Endodermal cell (in vitro differentiated cells): ENCODE measurements around the gene ZNF350. TPM values are rescaled to one million over a fixed set of nuclear protein-coding genes. Genes with fewer than 3 reads are reported as not detected.
A peak's percentile ranks its signal among the peaks of the same experiment; 100 is the strongest.
"Not testable (repeated sequence)": the region's sequence is repeated elsewhere in the genome, so short reads cannot be mapped to it uniquely, and the experiment has no call there.

ENCODE experiments used
- DNase-seq: peaks from one replicate; pipeline ENCODE4 v3.0.0-alpha.2; 2017
- H3K27ac ChIP-seq: 2 replicates; pipeline ENCODE4 v1.5.1; 2013; ENCODE audit warnings: mild to moderate bottlenecking, low read depth, low read length, moderate library complexity
- H3K27me3 ChIP-seq: 2 replicates; pipeline ENCODE4 v1.6.1; 2013; ENCODE audit warnings: mild to moderate bottlenecking, low read length, moderate library complexity; ENCODE audit not compliant: insufficient read depth, control insufficient read depth, poor library complexity, severe bottlenecking
- H3K36me3 ChIP-seq: 2 replicates; pipeline ENCODE4 v1.7.0; 2013; ENCODE audit warnings: mild to moderate bottlenecking, low read length, moderate library complexity; ENCODE audit not compliant: control insufficient read depth, insufficient read depth
- H3K4me1 ChIP-seq: one replicate; pipeline ENCODE4 v1.7.0; 2013; ENCODE audit warnings: low read length; ENCODE audit not compliant: control insufficient read depth, insufficient read depth
- H3K4me3 ChIP-seq: 2 replicates; pipeline ENCODE4 v1.5.1; 2013; ENCODE audit warnings: mild to moderate bottlenecking, low read length, moderate library complexity
- H3K9ac ChIP-seq: 2 replicates; pipeline ENCODE4 v1.6.1; 2013; ENCODE audit warnings: mild to moderate bottlenecking, low read length, moderate library complexity; ENCODE audit not compliant: poor library complexity, severe bottlenecking; ENCODE audit errors: extremely low read depth
- H3K9me3 ChIP-seq: 2 replicates; pipeline ENCODE4 v1.6.1; 2013; ENCODE audit warnings: mild to moderate bottlenecking, low read length, moderate library complexity; ENCODE audit not compliant: control insufficient read depth
- H3K27ac Mint-ChIP-seq: 2 replicates; pipeline ENCODE4 v1.8.0; 2020; ENCODE audit warnings: mixed read lengths
- H3K27me3 Mint-ChIP-seq: 2 replicates; pipeline ENCODE4 v1.8.0; 2021; ENCODE audit warnings: mild to moderate bottlenecking, mixed read lengths; ENCODE audit not compliant: insufficient read depth
- H3K36me3 Mint-ChIP-seq: 2 replicates; pipeline ENCODE4 v1.8.0; 2020; ENCODE audit warnings: low read depth, mixed read lengths
- H3K4me1 Mint-ChIP-seq: 2 replicates; pipeline ENCODE4 v1.8.0; 2020; ENCODE audit warnings: mixed read lengths
- H3K4me3 Mint-ChIP-seq: 2 replicates; pipeline ENCODE4 v1.8.0; 2020; ENCODE audit warnings: mild to moderate bottlenecking, moderate library complexity, mixed read lengths
- H3K9me3 Mint-ChIP-seq: 2 replicates; pipeline ENCODE4 v1.8.0; 2020; ENCODE audit warnings: mild to moderate bottlenecking, mixed read lengths
- CTCF ChIP-seq: fragments of 200-600 bp; sonication (generic); conservative IDR thresholded peaks from 2 replicates; pipeline ENCODE4 v1.5.0; 2021; ENCODE audit warnings: antibody characterized with exemption, mild to moderate bottlenecking
- WGBS, 2 experiments: methylation state at CpG; one replicate each; pipeline versions ENCODE4 v1.1.5 to v1.1.7; 2013; ENCODE audit warnings: missing lambda C conversion rate in 2 of 2, mixed read lengths in 1 of 2; ENCODE audit not compliant: insufficient coverage in 1 of 2, insufficient read length in 1 of 2; 5-methylcytosine and 5-hydroxymethylcytosine counted together
- total RNA-seq, 2 donors: library from RNA; stranded (reverse); fragmentation: NEBNext Ultra II Directional in 1 of 2; extraction: Animal tissue kit (Norgen Biotek cat#: 25700) in 1 of 2; gene quantifications; 2 replicates in 1 of 2; 3 replicates in 1 of 2; pipeline ENCODE4 v1.2.1, GENCODE V29; 2021

Gene ZNF350
- total RNA-seq, 2 donors from 2014 or later, result 8.3 to 11.2 TPM

- peaks cover 58% of the 10 kb centered on the region for H3K36me3 ChIP-seq
- H3K4me3 Mint-ChIP-seq, result peak overlapping the region; percentile 100
- H3K36me3 Mint-ChIP-seq, result peaks cover 63% of the 10 kb centered on the region
- H3K9me3 Mint-ChIP-seq, result peaks cover 76% of the 10 kb centered on the region
- H3K27me3 Mint-ChIP-seq, result no peaks in the 10 kb centered on the region
- peaks cover 78% of the 10 kb centered on the region for H3K9me3 ChIP-seq
- peak overlapping the region; percentile 99 for H3K27ac Mint-ChIP-seq
- H3K27me3 ChIP-seq, result no peaks in the 10 kb centered on the region
- peaks cover 9% of the 10 kb centered on the region for H3K4me1 Mint-ChIP-seq
- H3K27ac ChIP-seq, result peak overlapping the region; percentile 97
- no peak for DNase-seq
- H3K4me3 ChIP-seq, result peak overlapping the region; percentile 94
- WGBS, 2 experiments, result 23% methylated on average over 5 of the region's 5 CpGs; no CpG with 5 or more reads in 1 of the 2 experiments
- H3K4me1 ChIP-seq, result no peaks in the 10 kb centered on the region
- H3K9ac ChIP-seq, result peak overlapping the region; percentile 98
- no peak for TF ChIP-seq CTCF
These were observed 42.1 kb upstream of the ZNF350 start for GRCh38 chr19:52028780-52029123.

GRCh38 chr19:52028027-52028779 is 41.6 kb upstream of the ZNF350 start, which contains the start of gene ZNF614:
ZNF614 (minus strand) TSS chr19:52028379; CDS start chr19:52025745, 2,634 bp downstream.
- no peak for TF ChIP-seq CTCF
- H3K27ac Mint-ChIP-seq, result peak within 1 kb of the TSS; percentile 99
- H3K27ac ChIP-seq, result peak within 1 kb of the TSS; percentile 97
- no peaks in the 10 kb centered on the region for H3K27me3 ChIP-seq
- H3K36me3 Mint-ChIP-seq, result peaks cover 63% of the 10 kb centered on the region
- 0 to 1% methylated on average over 27 to 53 of the region's 53 CpGs for WGBS, 2 experiments
- peaks cover 9% of the 10 kb centered on the region for H3K4me1 Mint-ChIP-seq
- peak within 1 kb of the TSS; percentile 94 for H3K4me3 ChIP-seq
- peaks cover 58% of the 10 kb centered on the region for H3K36me3 ChIP-seq
- H3K9me3 ChIP-seq, result peaks cover 78% of the 10 kb centered on the region
- H3K27me3 Mint-ChIP-seq, result no peaks in the 10 kb centered on the region
- no peaks in the 10 kb centered on the region for H3K4me1 ChIP-seq
- peak; percentile 94 for DNase-seq
- H3K4me3 Mint-ChIP-seq, result peak within 1 kb of the TSS; percentile 100
- H3K9me3 Mint-ChIP-seq, result peaks cover 76% of the 10 kb centered on the region
- peak within 1 kb of the TSS; percentile 98 for H3K9ac ChIP-seq

GRCh38 chr19:52026255-52026990 is 39.8 kb upstream of the ZNF350 start:
- DNase-seq, result peak; percentile 57
- H3K4me1 ChIP-seq, H3K27me3 ChIP-seq, H3K27me3 Mint-ChIP-seq, H3K4me1 Mint-ChIP-seq: not testable (repeated sequence)
- Histone ChIP-seq H3K36me3 (peaks cover 57% of the 10 kb centered on the region), H3K4me3 (peak overlapping the region; percentile 94), H3K27ac (peak overlapping the region; percentile 85), H3K9ac (peak overlapping the region; percentile 98), H3K9me3 (peaks cover 76% of the 10 kb centered on the region)
- H3K36me3 Mint-ChIP-seq, result peaks cover 69% of the 10 kb centered on the region
- WGBS, 2 experiments, result 63 to 77% methylated on average over 7 to 15 of the region's 15 CpGs
- H3K4me3 Mint-ChIP-seq, result peak overlapping the region; percentile 100
- H3K9me3 Mint-ChIP-seq, result peaks cover 74% of the 10 kb centered on the region
- H3K27ac Mint-ChIP-seq, result peak overlapping the region; percentile 99

- H3K27ac ChIP-seq, H3K4me1 Mint-ChIP-seq, H3K4me3 Mint-ChIP-seq, H3K27me3 Mint-ChIP-seq, H3K4me1 ChIP-seq, H3K9ac ChIP-seq, H3K27me3 ChIP-seq: not testable (repeated sequence)
- 82 to 90% methylated on average over 2 to 4 of the region's 4 CpGs for WGBS, 2 experiments
- peaks cover 75% of the 10 kb centered on the region for H3K9me3 Mint-ChIP-seq
- H3K36me3 Mint-ChIP-seq, result peaks cover 70% of the 10 kb centered on the region
- H3K4me3 ChIP-seq, result peak overlapping the region; percentile 74
- peaks cover 76% of the 10 kb centered on the region for H3K9me3 ChIP-seq
- DNase-seq, result peak; percentile 54
- H3K36me3 ChIP-seq, result peaks cover 64% of the 10 kb centered on the region
- peak overlapping the region; percentile 52 for H3K27ac Mint-ChIP-seq
These were observed 37.8 kb upstream of the ZNF350 start for GRCh38 chr19:52024478-52024877.
